D721Med (cell line): ENCODE results near the gene SP8.

ENCODE experiments used
- DNase-seq: peaks from one replicate; pipeline ENCODE4 v3.0.0; 2011; ENCODE audit warnings: low spot score; ENCODE audit not compliant: insufficient read length
- FAIRE-seq: peaks from 2 replicates; lab custom pipeline; 2011; peaks lifted over from hg19 to GRCh38; lab: Jason Lieb, UNC
- CTCF ChIP-seq: IDR thresholded peaks from 2 replicates; pipeline ENCODE4 v1.5.1; 2012; ENCODE audit warnings: mild to moderate bottlenecking, control low read depth; ENCODE audit not compliant: insufficient read depth; ENCODE audit errors: missing control alignments

Gene SP8

GRCh38 chr7:20754001-20754400 lies 32.7 kb downstream of the SP8 start:
- DNase-seq (no peak), FAIRE-seq (no peak)
- no peak for TF ChIP-seq CTCF

- no peak for TF ChIP-seq CTCF
- DNase-seq (no peak), FAIRE-seq (no peak)
These were observed 36.8 kb downstream of the SP8 start for GRCh38 chr7:20749906-20750305.

- DNase-seq (no peak), FAIRE-seq (no peak)
- no peak for TF ChIP-seq CTCF
These were observed 37.8 kb downstream of the SP8 start for GRCh38 chr7:20748853-20749252.

- DNase-seq: no peak
- FAIRE-seq: no peak
- TF ChIP-seq CTCF: no peak
These were observed 39.7 kb downstream of the SP8 start for GRCh38 chr7:20747001-20747400.

- no peak for TF ChIP-seq CTCF
- DNase-seq (no peak), FAIRE-seq (no peak)
These were observed 41.0 kb downstream of the SP8 start for GRCh38 chr7:20745702-20746101.

GRCh38 chr7:20744954-20745446 lies 41.7 kb downstream of the SP8 start:
- FAIRE-seq (no peak), DNase-seq (no peak)

More at GRCh38 chr7:20744954-20745446, 41.7 kb downstream of the SP8 start:
- peak; percentile 7 for TF ChIP-seq CTCF
